HG03097 (cell line): ENCODE results near the gene LINC01488.

Source experiments
- ATAC-seq: cut with Tn5 transposase; IDR thresholded peaks from one replicate; pipeline ENCODE4 v1.9.1; 2021; ENCODE audit not compliant: unreplicated experiment, low FRiP score

Gene LINC01488

GRCh38 chr11:69541501-69542313 is 60.2 kb downstream of the LINC01488 start:
- no peak for ATAC-seq

DNA sequence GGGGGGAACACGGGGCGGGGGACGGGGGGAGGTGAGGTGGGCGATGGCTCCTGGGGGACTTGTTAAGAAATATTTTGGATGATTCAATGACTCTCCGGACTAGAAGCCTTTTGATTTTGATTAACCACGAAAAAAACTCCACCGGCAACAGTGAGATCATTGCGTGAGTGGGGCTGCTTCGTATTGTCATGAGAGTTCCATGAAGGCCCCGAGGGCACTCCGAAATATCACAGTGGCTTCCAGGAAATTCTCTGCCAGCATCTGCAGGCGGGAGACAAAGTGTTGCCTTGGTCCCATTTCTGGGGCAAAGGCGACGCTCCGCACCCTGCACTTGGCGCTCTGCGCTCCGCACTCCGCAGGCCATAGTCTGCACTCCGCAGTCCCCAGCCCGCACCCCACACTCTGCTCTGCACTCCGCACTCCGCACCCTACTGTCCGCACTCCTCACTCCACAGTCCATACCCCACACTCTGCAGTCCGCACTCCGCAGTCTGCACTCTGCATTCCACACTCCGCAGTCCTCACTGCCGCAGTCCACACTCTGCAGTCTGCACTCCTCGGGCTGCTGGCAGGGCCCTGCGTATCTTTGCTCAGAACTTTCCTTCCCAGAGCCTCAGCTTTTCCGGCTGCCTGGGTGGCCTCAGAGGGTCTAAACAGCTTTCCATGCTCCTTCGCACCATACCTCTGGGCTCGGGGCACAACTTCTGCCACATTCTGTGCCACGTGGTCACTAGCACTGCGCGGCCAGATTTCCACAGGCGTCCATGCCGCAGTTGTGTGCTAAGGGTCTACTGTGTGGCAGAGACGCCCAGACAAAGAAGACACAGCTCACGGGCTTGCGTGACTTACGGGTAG is 61.1 kb downstream of the LINC01488 start:
- ATAC-seq: no peak
